MCF 10A (cell line): ENCODE data around the gene SPA17. TPM values are rescaled to one million over a fixed set of nuclear protein-coding genes. Genes with fewer than 3 reads are reported as not detected.

Experiments used
- BruUV-seq: library from RNA; stranded (reverse); fragments of 400-500 nt; replicated peaks from 2 replicates; lab custom pipeline; 2021; lab: Mats Ljungman, UMichigan
- CTCF ChIA-PET: fragments of 300-600 bp; sonication (Branson Sonifier 250); formaldehyde crosslinking; extraction: SDS; loops from one replicate; lab custom pipeline; 2021; ENCODE audit warnings: antibody characterized with exemption, inconsistent platforms; lab: Yijun Ruan, JAX
- POLR2A ChIA-PET: fragments of 300-600, 350-650 bp; sonication (Branson Sonifier 250); formaldehyde crosslinking; extraction: SDS; loops from one replicate; lab custom pipeline; 2020; ENCODE audit warnings: antibody characterized with exemption, inconsistent platforms; lab: Yijun Ruan, JAX
- DNase-seq: peaks from one replicate; pipeline ENCODE4 v3.0.0-alpha.2; 2018; ENCODE audit not compliant: unreplicated experiment
- H3K27ac Mint-ChIP-seq: one replicate; pipeline ENCODE4 v1.8.0; 2022; ENCODE audit warnings: mild to moderate bottlenecking, low read depth, mixed read lengths; ENCODE audit not compliant: unreplicated experiment
- H3K27me3 Mint-ChIP-seq: one replicate; pipeline ENCODE4 v1.8.0; 2022; ENCODE audit warnings: mixed read lengths; ENCODE audit not compliant: insufficient read depth, unreplicated experiment
- H3K36me3 Mint-ChIP-seq: one replicate; pipeline ENCODE4 v1.8.0; 2022; ENCODE audit warnings: mild to moderate bottlenecking, moderate library complexity, mixed read lengths; ENCODE audit not compliant: insufficient read depth, unreplicated experiment
- H3K4me1 Mint-ChIP-seq: one replicate; pipeline ENCODE4 v1.8.0; 2022; ENCODE audit warnings: mixed read lengths; ENCODE audit not compliant: insufficient read depth, unreplicated experiment
- H3K4me3 Mint-ChIP-seq: one replicate; pipeline ENCODE4 v1.8.0; 2022; ENCODE audit warnings: mild to moderate bottlenecking, moderate library complexity, mixed read lengths; ENCODE audit not compliant: unreplicated experiment
- H3K9me3 Mint-ChIP-seq: one replicate; pipeline ENCODE4 v1.8.0; 2022; ENCODE audit warnings: mixed read lengths; ENCODE audit not compliant: unreplicated experiment
- intact Hi-C: fragments of 100-400 bp; cut with micrococcal nuclease; formaldehyde crosslinking; loops from 2 replicates; pipeline ENCODE4 v1.14.1; 2022
- total RNA-seq: library from RNA; stranded (reverse); gene quantifications from 2 replicates; pipeline ENCODE4 v1.2.3, GENCODE V29; 2022
- TF ChIP-seq, protein P1 (sequence below): fragments of 200-600 bp; IDR thresholded peaks from one replicate; pipeline ENCODE4 v1.8.0; 2022; ENCODE audit warnings: antibody characterized with exemption, mild to moderate bottlenecking; ENCODE audit not compliant: unreplicated experiment

SPA17 gene
- total RNA-seq, 1 experiment from 2014 or later, result 12.0 TPM

DNA sequence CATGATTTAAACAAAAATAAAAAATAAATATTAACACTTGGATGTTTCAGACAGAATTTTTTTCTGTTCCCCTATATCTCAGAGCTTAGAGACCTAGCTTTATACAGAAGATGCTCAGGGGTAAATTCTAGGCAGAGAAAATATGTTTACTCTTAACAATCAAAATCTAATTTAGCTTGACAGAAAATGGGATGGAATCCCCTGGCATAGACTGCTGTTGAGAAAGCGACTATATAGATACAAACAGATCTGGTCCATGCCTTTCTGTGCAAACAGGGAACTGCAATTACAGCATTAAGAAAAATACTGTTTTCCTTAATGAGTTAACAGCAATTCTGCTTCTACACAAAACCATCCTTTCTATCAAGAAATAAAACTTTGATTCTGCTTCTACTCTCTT is 14.7 kb upstream of the SPA17 start:
- H3K9me3 Mint-ChIP-seq, result no peaks in the 10 kb centered on the region
- intact Hi-C loops, result no loop called here
- CTCF ChIA-PET, result interaction anchor here (1.0 to 1.1 kb wide), 2 partner anchors 16 to 134 kb away, joined by 3 read pairs; no protein-coding TSS in a partner anchor
- BruUV-seq, result no TSS peak
- H3K4me1 Mint-ChIP-seq, result no peaks in the 10 kb centered on the region
- POLR2A ChIA-PET, result no interaction called here
- no peaks in the 10 kb centered on the region for H3K27me3 Mint-ChIP-seq
- no peak overlapping the region for H3K4me3 Mint-ChIP-seq
- TF ChIP-seq, protein P1, sequence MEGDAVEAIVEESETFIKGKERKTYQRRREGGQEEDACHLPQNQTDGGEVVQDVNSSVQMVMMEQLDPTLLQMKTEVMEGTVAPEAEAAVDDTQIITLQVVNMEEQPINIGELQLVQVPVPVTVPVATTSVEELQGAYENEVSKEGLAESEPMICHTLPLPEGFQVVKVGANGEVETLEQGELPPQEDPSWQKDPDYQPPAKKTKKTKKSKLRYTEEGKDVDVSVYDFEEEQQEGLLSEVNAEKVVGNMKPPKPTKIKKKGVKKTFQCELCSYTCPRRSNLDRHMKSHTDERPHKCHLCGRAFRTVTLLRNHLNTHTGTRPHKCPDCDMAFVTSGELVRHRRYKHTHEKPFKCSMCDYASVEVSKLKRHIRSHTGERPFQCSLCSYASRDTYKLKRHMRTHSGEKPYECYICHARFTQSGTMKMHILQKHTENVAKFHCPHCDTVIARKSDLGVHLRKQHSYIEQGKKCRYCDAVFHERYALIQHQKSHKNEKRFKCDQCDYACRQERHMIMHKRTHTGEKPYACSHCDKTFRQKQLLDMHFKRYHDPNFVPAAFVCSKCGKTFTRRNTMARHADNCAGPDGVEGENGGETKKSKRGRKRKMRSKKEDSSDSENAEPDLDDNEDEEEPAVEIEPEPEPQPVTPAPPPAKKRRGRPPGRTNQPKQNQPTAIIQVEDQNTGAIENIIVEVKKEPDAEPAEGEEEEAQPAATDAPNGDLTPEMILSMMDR, result no peak
- DNase-seq, result no peak
- no peak overlapping the region for H3K27ac Mint-ChIP-seq
- peaks cover 6% of the 10 kb centered on the region for H3K36me3 Mint-ChIP-seq

- TF ChIP-seq, protein P1, result no peak
- Mint-ChIP-seq H3K27ac (no peak overlapping the region), H3K4me3 (no peak overlapping the region), H3K4me1 (no peaks in the 10 kb centered on the region), H3K27me3 (no peaks in the 10 kb centered on the region), H3K36me3 (peaks cover 12% of the 10 kb centered on the region), H3K9me3 (no peaks in the 10 kb centered on the region)
- no peak for DNase-seq
- intact Hi-C loops, result no loop called here
- ChIA-PET CTCF (interaction anchor here (0.6 to 1.8 kb wide), 7 partner anchors 7 to 198 kb away, joined by 3 to 10 read pairs (median 5); no protein-coding TSS in a partner anchor), POLR2A (interaction anchor here (0.5 to 1.0 kb wide), 4 partner anchors 11 to 990 kb away, joined by 3 to 4 read pairs (median 4); no protein-coding TSS in a partner anchor)
- no TSS peak for BruUV-seq
Observed at GRCh38 chr11:124661553-124661952, 12.2 kb upstream of the SPA17 start.

DNA sequence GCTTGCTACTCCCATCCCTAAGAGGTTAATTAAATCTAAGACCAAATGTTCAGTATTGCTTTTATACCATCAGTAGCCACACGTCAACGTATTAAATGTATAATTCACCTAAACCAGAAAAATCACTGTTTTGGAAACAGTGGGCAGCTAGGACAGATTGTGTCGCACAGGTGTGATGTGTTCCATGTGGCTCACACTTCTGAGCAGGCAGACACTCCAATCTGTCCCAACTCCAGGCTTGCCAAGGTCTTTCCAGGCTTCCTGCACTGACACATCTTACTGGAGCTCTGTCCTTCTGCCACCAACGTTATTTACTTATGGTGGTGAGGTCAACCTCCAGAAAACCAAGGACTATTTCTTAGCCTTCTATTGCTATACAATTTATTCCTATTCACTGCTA is 11.6 kb upstream of the SPA17 start:
- no TSS peak for BruUV-seq
- Mint-ChIP-seq H3K27ac (no peak overlapping the region), H3K9me3 (no peaks in the 10 kb centered on the region), H3K36me3 (peaks cover 12% of the 10 kb centered on the region), H3K4me3 (no peak overlapping the region), H3K4me1 (no peaks in the 10 kb centered on the region), H3K27me3 (no peaks in the 10 kb centered on the region)
- CTCF ChIA-PET, result interaction anchor here (1.1 to 2.3 kb wide), 6 partner anchors 17 to 176 kb away, joined by 3 to 8 read pairs (median 6); no protein-coding TSS in a partner anchor
- no peak for DNase-seq
- TF ChIP-seq, protein P1, result no peak
- intact Hi-C loops, result no loop called here
- POLR2A ChIA-PET, result interaction anchor here (0.6 to 1.0 kb wide), 3 partner anchors 12 to 132 kb away, joined by 3 to 4 read pairs (median 3); no protein-coding TSS in a partner anchor

DNA sequence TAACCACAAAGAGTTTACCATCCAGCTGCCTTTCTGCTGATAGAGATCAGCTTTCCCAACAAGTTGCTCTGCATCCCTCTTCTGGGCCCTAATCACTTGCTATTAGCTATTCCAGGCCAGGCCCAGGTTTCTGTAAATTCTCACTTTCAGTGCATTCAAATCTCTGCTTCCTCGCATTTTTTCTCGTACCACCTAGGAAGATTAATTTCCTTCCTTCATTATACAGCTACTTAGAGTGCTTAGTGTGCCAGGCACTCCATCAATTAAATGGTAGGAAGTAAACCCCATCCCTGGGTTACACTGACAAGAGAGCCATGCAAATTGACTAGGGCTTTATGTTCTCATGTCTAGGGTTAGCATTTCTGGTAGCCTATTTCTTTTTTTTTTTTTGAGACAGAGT is 9.8 kb upstream of the SPA17 start:
- no TSS peak for BruUV-seq
- H3K4me3 Mint-ChIP-seq, result no peak overlapping the region
- no peaks in the 10 kb centered on the region for H3K4me1 Mint-ChIP-seq
- no peak overlapping the region for H3K27ac Mint-ChIP-seq
- H3K36me3 Mint-ChIP-seq, result peaks cover 12% of the 10 kb centered on the region
- H3K9me3 Mint-ChIP-seq, result no peaks in the 10 kb centered on the region
- TF ChIP-seq, protein P1, result no peak
- POLR2A ChIA-PET, result interaction anchor here (1.9 kb wide), 1 partner anchor 135 kb away, joined by 4 read pairs; no protein-coding TSS in a partner anchor
- CTCF ChIA-PET, result interaction anchor here (0.5 to 2.7 kb wide), 13 partner anchors 9 to 238 kb away, joined by 3 to 14 read pairs (median 5); partner anchors contain the start of genes SIAE and SPA17
- intact Hi-C loops, result no loop called here
- DNase-seq, result no peak
- no peaks in the 10 kb centered on the region for H3K27me3 Mint-ChIP-seq
